ENCODE measurements around the gene ENTPD5.

ENTPD5 gene

GRCh38 chr14:73958591-73958990 is 60.5 kb downstream of the ENTPD5 start:
- CTCF ChIA-PET = interaction anchor here (1.2 to 1.7 kb wide), 6 partner anchors 9 to 129 kb away, joined by 3 to 5 read pairs (median 3); partner anchors contain the start of genes COQ6 and FAM161B
- POLR2A ChIA-PET = interaction anchor here (0.6 kb wide), 1 partner anchor 67 kb away, joined by 3 read pairs; no protein-coding TSS in a partner anchor
- DNase-seq (ENCODE audit: extremely low spot score) = no peak
- TF ChIP-seq, protein P1, sequence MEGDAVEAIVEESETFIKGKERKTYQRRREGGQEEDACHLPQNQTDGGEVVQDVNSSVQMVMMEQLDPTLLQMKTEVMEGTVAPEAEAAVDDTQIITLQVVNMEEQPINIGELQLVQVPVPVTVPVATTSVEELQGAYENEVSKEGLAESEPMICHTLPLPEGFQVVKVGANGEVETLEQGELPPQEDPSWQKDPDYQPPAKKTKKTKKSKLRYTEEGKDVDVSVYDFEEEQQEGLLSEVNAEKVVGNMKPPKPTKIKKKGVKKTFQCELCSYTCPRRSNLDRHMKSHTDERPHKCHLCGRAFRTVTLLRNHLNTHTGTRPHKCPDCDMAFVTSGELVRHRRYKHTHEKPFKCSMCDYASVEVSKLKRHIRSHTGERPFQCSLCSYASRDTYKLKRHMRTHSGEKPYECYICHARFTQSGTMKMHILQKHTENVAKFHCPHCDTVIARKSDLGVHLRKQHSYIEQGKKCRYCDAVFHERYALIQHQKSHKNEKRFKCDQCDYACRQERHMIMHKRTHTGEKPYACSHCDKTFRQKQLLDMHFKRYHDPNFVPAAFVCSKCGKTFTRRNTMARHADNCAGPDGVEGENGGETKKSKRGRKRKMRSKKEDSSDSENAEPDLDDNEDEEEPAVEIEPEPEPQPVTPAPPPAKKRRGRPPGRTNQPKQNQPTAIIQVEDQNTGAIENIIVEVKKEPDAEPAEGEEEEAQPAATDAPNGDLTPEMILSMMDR (IDR thresholded peaks at IDR 0.05; ENCODE audit: control extremely low read depth, extremely low read depth, low read depth, missing control alignments) = no peak

GRCh38 chr14:73955674-73956073 is 63.4 kb downstream of the ENTPD5 start:
- ChIA-PET CTCF (interaction anchor here (1.0 kb wide), 1 partner anchor 13 kb away, joined by 4 read pairs; no protein-coding TSS in a partner anchor), POLR2A (no interaction called here)
- DNase-seq (ENCODE audit: extremely low spot score) = no peak
- TF ChIP-seq, protein P1 (IDR thresholded peaks at IDR 0.05; ENCODE audit: control extremely low read depth, extremely low read depth, low read depth, missing control alignments) = no peak

DNA sequence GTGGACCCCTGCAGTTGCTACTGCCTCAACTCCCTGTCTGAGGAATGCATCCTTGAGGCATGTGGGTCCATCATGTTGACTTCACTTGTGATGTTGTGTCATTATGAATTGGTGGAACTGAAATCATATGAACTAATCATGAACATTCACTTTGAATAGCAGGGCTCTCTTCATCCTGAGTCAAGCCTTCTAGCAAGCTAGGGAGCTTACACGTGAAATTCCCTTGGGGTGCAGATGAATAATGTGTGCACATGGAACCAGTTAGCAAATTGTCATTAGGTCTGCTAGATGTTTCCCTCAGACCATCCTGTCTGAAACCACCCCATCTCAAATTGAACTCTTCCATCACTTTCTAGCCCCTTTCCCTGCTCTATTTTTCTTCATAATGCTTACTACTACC is 65.4 kb downstream of the ENTPD5 start:
- ChIA-PET POLR2A (no interaction called here), CTCF (interaction anchor here (1.4 to 1.9 kb wide), 2 partner anchors 8 kb away, joined by 3 to 8 read pairs; no protein-coding TSS in a partner anchor)
- DNase-seq (ENCODE audit: extremely low spot score) = no peak
- TF ChIP-seq, protein P1 (IDR thresholded peaks at IDR 0.05; ENCODE audit: control extremely low read depth, extremely low read depth, low read depth, missing control alignments) = no peak

DNA sequence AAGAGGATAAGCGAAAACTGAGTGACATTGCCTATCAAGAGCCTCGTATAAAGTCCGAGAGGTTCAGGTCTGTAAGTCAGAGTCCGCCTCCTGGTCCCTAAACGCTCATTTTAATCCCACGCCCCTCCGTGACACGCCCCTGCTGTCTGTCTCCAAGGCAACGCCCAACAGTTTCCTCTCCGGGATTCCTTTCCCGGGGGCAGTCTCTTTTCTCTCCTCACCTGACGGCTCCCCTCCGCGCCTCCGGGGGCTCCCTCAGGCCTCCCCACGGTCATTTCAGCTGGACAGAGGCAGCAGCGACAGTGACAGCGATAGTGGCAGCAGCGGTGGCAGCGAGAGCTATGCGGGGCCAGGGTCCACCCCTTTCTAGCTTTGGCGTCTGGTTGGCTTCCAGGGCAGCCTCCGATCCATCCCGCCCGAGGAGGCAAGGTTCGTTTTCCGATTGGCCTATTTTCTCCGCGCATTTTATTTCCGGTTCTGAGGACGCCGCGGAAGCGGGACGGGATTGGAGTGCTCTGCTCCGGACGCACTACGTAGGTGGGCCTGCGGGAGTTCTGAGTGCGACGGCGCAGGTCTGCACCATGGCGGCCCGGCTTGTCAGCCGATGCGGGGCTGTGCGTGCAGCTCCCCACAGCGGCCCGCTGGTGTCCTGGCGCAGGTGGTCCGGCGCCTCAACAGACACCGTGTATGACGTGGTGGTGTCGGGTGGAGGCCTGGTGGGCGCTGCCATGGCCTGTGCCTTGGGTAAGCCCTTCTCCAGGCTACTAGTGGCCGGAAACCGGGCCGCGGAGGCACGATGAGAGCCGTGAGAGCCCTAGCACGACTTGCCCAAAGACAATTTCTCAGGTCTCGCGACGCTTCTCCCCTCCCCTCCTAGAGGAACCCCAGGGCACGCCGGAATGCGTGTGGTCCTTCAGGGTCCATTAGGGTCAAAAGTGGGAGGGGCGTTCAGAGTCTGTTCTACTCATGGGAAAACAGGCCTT is 69.0 kb downstream of the ENTPD5 start, which contains the start of the genes COQ6 and FAM161B:
TSS of gene COQ6 (plus strand) at position 551 of the 983 bp plus-strand sequence. CDS start at position 582, 31 bp downstream.
TSS of gene FAM161B (minus strand) at position 343 of the 983 bp plus-strand sequence. CDS start at position 275, 68 bp downstream.
- DNase-seq (ENCODE audit: extremely low spot score) = peak; percentile 89
- CTCF ChIA-PET = interaction anchor here (0.7 to 1.3 kb wide), 6 partner anchors 8 to 52 kb away, joined by 3 to 5 read pairs (median 4); no protein-coding TSS in a partner anchor
- POLR2A ChIA-PET = interaction anchor here (0.7 kb wide), 1 partner anchor 9 kb away, joined by 3 read pairs; no protein-coding TSS in a partner anchor
- TF ChIP-seq, protein P1 (IDR thresholded peaks at IDR 0.05; ENCODE audit: control extremely low read depth, extremely low read depth, low read depth, missing control alignments) = peak; percentile 21

- POLR2A ChIA-PET = no interaction called here
Observed at GRCh38 chr14:73945159-73945670, 73.9 kb downstream of the ENTPD5 start.

More at GRCh38 chr14:73945159-73945670, 73.9 kb downstream of the ENTPD5 start:
- CTCF ChIA-PET = interaction anchor here (1.1 to 3.2 kb wide), 3 partner anchors 9 to 216 kb away, joined by 3 to 13 read pairs (median 3); no protein-coding TSS in a partner anchor
- TF ChIP-seq, protein P1 (IDR thresholded peaks at IDR 0.05; ENCODE audit: control extremely low read depth, extremely low read depth, low read depth, missing control alignments) = no peak
- no peak for DNase-seq (ENCODE audit: extremely low spot score)
